ENCODE results near the gene VPS37D. TPM values are rescaled to one million over a fixed set of nuclear protein-coding genes. Genes with fewer than 3 reads are reported as not detected.

Gene VPS37D
- 2.2 to 5.4 TPM (median 4.5 TPM) in 5 replicates for total RNA-seq (2022; extraction: Qiagen RNA extraction; ENCODE audit: low read depth)

GRCh38 chr7:73667344-73668102, at the start of gene VPS37D:
Gene VPS37D, plus strand, starts transcription at chr7:73667831. Its CDS starts 128 bp downstream, at chr7:73667959.

GRCh38 chr7:73623798-73624668, 43.6 kb upstream of the VPS37D start, which contains the start of gene MLXIPL:
Gene MLXIPL, minus strand, starts transcription at chr7:73624522. Its CDS starts 30 bp downstream, at chr7:73624492.

GRCh38 chr7:73683056-73683787, 15.6 kb downstream of the VPS37D start, which contains the start of the genes BUD23 and DNAJC30:
Gene BUD23, plus strand, starts transcription at chr7:73683597. Its CDS starts 29 bp downstream, at chr7:73683626.
Gene DNAJC30, minus strand, starts transcription at chr7:73683453. Its CDS starts 30 bp downstream, at chr7:73683423.

GRCh38 chr7:73718905-73719805, 51.5 kb downstream of the VPS37D start, which contains the start of gene STX1A:
Gene STX1A, minus strand, starts transcription at chr7:73719669. Its CDS starts 38 bp downstream, at chr7:73719631.

Other genes with a start within 250 kb of the VPS37D start
- 0.99 to 2.4 TPM (median 1.9 TPM) in 5 replicates for gene FZD9, start 234.1 kb upstream of the VPS37D start, total RNA-seq (2022; extraction: Qiagen RNA extraction; ENCODE audit: low read depth)
- 54.1 to 72.4 TPM (median 61.7 TPM) in 5 replicates for gene BAZ1B, start 145.5 kb upstream of the VPS37D start, total RNA-seq (2022; extraction: Qiagen RNA extraction; ENCODE audit: low read depth)
- 62.6 to 80.5 TPM (median 71.7 TPM) in 5 replicates for gene BCL7B, start 110.1 kb upstream of the VPS37D start, total RNA-seq (2022; extraction: Qiagen RNA extraction; ENCODE audit: low read depth)
- 52.8 to 61.3 TPM (median 55.6 TPM) in 5 replicates for gene TBL2, start 89.3 kb upstream of the VPS37D start, total RNA-seq (2022; extraction: Qiagen RNA extraction; ENCODE audit: low read depth)
- gene MLXIPL, start 43.3 kb upstream of the VPS37D start, total RNA-seq (2022; extraction: Qiagen RNA extraction; ENCODE audit: low read depth) = 0.78 to 1.7 TPM (median 1.4 TPM) in 5 replicates
- 7.7 to 10.7 TPM (median 9.2 TPM) in 5 replicates for gene DNAJC30, start 15.6 kb downstream of the VPS37D start, total RNA-seq (2022; extraction: Qiagen RNA extraction; ENCODE audit: low read depth)
- gene BUD23, start 15.8 kb downstream of the VPS37D start, total RNA-seq (2022; extraction: Qiagen RNA extraction; ENCODE audit: low read depth) = 122 to 159 TPM (median 137 TPM) in 5 replicates
- gene STX1A, start 51.8 kb downstream of the VPS37D start, total RNA-seq (2022; extraction: Qiagen RNA extraction; ENCODE audit: low read depth) = 74.5 to 85.6 TPM (median 84.1 TPM) in 5 replicates
- gene ABHD11, start 71.0 kb downstream of the VPS37D start, total RNA-seq (2022; extraction: Qiagen RNA extraction; ENCODE audit: low read depth) = 18.8 to 26.8 TPM (median 25.0 TPM) in 5 replicates
- gene CLDN3, start 102.4 kb downstream of the VPS37D start, total RNA-seq (2022; extraction: Qiagen RNA extraction; ENCODE audit: low read depth) = 1.4 to 3.8 TPM (median 3.1 TPM) in 5 replicates
- gene CLDN4, start 163.2 kb downstream of the VPS37D start, total RNA-seq (2022; extraction: Qiagen RNA extraction; ENCODE audit: low read depth) = 3.2 to 7.0 TPM (median 4.9 TPM) in 5 replicates
- gene METTL27, start 174.7 kb downstream of the VPS37D start, total RNA-seq (2022; extraction: Qiagen RNA extraction; ENCODE audit: low read depth) = 6.2 to 10.7 TPM (median 10.3 TPM) in 5 replicates
- 0.17 to 0.23 TPM (median 0.20 TPM) in 3 of 5 replicates, not detected in the others for gene TMEM270, start 193.3 kb downstream of the VPS37D start, total RNA-seq (2022; extraction: Qiagen RNA extraction; ENCODE audit: low read depth)

All from A549 treated with CpdA at 1 μM for 4 hours (cell line).